GM18517 (cell line): ENCODE data around the gene TUBB4B.

ENCODE experiments used
- ATAC-seq: cut with Tn5 transposase; IDR thresholded peaks from one replicate; pipeline ENCODE4 v1.9.1; 2021; ENCODE audit warnings: mild to moderate bottlenecking, moderate library complexity; ENCODE audit not compliant: unreplicated experiment

Gene TUBB4B

DNA sequence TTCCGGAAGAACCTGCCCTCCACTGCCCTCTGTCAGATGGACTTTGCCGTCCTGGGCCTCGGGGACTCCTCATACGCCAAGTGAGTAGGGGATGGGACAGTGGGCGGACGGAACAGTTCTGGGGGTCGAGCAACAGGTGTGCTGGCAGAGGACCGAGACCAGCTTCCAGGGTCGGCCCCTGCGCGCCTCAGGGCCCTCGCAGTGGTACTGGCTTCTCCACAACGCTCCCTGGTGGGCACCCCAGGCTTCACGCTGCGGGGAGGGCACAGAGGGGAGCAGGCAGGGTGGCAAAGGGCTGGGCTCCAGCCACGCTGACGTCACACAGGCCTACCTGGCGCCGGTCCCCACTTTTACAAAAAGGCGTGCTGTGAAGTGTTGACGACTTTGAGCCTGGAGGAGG is 28.6 kb upstream of the TUBB4B start:
- no peak for ATAC-seq

DNA sequence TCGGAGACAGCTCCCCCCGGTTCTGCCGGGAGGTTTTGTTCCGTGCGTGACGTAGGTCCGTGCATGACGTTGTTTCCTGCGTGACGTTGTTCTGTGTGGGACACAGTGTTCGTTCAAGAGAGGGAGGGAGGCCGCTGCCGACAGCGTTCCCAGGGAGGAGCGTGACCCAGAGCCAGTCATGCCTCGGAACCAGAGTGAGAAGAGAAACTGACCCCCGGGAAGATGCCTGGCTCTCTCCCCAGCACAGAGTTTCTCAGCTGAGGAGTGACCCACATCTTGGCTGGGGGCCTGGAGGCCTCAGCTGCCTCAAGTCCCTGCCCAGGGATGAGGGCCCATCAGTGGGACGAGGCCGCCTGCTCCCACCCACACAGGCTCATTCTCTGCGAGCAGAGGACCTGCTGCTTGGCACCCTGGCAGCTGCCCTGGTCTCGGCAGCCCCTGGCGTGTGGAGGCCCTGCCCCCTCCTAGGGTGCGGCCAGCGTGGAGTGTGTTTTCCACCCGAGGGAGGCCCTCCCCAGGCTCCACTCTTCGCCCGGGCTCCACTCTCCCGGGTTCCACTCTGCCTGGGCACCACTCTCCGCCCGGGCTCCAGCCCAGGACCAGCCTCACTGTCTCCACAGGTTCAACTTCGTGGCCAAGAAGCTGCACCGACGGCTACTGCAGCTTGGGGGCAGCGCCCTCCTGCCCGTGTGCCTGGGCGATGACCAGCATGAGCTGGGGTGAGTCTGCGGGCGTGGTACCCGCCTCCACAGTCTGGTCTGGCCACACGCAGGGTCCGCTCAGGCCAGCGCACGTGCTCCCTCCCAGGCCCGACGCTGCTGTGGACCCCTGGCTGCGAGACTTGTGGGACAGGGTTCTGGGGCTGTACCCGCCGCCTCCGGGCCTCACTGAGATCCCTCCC is 27.7 kb upstream of the TUBB4B start:
- no peak for ATAC-seq

DNA sequence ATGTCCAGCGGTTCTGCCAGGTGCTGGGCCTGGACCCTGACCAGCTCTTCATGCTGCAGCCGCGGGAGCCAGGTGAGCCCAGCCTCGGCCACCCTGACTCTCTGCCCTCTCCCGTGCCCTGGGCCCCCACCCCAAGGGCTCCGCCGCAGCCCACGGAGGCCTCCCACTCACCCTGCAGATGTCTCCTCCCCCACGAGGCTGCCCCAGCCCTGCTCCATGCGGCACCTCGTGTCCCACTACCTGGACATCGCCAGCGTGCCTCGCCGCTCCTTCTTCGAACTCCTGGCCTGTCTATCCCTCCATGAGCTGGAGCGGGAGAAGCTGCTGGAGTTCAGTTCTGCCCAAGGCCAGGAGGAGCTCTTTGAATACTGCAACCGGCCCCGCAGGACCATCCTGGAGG is 26.5 kb upstream of the TUBB4B start:
- no peak for ATAC-seq

DNA sequence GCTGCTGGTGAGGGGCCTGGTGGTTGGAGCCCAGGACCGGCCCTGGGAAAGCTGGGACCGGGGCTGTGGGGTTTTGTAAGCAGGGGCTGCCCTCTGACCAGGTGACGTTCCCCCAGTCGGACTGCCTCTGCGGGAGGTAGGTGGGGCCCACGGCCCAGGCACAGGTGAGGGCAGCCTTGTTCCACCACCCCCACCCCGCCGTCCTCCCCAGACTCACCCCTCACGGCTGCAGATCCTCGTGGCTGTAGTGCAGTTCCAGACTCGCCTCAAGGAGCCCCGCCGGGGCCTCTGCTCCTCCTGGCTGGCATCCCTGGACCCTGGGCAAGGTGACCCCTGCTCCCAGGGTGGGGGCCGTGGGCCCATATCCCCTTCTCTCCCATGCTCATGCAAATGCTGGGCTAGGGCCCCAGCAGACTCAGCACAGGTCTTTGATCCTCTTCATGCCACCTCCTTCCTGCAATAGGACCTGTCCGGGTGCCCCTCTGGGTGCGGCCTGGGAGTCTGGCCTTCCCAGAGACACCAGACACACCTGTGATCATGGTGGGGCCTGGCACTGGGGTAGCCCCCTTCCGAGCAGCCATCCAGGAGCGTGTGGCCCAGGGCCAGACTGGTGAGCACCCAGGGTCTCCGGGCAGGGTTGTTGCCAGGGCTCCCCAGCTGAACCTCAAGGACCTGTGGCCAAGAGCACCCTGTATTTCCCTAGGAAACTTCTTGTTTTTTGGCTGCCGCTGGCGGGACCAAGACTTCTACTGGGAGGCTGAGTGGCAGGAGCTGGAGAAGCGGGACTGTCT is 25.7 kb upstream of the TUBB4B start:
- no peak for ATAC-seq

DNA sequence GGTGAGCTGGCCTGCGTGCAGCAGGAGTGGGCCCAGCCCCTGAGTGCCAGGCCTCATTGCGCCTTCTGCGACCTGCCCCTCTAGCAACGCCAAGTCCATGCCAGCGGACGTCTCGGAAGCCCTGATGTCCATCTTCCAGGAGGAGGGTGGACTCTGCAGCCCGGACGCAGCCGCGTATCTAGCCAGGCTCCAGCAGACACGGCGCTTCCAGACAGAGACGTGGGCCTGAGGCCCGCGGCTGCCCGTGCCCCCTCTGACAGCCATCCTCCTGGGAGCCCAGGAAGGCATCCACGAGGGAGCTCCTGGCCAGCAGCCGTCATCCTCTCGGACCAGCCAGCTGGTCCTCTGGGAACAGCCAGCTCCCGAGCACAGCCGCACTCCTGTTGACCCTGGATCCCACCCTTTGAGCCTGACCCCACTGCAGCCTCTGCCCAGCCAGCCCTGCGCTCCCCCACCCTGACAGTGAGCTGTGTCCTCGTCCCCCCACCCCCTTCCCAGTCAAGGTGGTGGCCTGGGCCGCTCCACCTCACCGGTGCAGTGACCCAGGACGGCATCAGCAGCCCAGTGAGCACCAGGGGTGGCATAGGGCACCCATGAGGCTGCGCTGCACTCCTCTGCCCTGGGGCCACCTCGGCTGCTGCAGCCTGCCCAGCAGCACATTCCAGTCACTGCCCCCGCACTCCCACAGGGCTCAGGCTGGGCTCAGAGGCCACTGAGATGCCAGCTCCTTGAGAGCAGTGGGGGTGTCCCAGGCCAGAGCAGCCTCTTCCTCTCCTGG is 24.7 kb upstream of the TUBB4B start:
- no peak for ATAC-seq

DNA sequence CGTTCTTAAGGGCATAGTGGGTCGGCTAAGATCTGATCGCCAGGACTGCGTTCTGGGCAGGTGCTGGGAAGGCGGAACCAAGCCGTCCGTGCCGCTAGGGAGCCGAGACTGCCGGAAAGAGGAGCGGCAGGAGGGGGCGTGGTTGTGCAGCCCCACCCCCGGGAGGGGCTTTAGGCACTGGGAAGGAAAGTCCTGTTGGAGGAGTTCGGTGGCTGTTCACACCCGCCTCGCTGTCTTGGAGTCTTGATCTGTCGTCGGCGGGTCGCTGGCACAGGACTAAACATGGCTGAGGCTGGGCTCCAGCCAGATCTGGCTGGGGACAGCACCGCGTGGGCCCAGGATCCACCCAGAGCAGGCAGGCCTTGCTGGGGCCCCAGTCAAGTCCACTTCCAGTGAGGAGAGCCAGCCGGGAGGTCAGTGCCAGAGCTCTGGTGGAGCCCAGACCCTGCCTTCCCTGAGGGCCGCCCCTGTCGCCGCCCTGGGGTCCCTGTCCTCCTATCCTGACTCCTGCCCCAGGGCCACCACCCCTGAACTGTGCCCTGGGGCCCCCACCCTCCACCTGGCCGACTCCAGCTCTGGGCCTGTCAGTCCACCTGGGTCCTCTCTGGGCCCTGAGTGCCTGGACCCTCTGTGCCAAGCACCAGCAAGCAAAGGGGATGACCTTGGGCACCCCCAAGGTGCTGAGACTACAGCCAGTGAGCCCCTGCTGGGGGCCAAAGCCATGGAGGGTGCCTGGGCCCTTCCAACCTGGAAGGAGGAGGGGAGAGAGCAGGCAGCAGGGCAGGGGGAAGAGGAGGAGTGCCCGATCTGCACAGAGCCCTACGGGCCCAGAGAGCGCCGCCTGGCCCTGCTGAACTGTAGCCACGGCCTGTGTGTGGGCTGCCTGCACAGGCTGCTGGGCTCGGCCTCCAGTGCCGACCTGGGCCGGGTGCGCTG is 23.5 kb upstream of the TUBB4B start:
- ATAC-seq = no peak

DNA sequence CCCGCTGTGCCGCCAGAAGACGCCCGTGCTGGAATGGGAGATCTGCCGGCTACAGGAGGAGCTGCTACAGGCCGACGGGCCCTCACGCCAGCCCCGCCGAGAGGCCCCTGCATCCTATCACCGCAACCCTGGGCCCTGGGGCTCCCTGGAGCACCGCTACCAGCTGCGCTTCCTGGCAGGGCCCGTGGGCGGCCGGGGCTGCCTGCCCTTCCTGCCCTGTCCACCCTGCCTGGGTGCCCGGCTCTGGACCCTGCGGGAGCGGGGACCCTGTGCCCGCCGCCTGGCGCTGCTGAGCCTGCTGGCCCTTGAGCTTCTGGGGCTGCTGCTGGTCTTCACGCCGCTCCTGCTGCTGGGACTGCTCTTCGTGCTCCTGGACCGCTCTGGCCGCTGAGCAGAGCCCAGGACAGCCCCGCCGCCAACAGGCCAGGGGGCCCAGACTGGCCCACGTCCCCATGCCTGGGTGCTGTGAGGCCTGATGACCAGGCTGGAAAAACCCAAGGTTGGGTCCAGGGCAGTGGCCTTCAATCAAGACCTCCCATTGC is 22.8 kb upstream of the TUBB4B start:
- no peak for ATAC-seq

DNA sequence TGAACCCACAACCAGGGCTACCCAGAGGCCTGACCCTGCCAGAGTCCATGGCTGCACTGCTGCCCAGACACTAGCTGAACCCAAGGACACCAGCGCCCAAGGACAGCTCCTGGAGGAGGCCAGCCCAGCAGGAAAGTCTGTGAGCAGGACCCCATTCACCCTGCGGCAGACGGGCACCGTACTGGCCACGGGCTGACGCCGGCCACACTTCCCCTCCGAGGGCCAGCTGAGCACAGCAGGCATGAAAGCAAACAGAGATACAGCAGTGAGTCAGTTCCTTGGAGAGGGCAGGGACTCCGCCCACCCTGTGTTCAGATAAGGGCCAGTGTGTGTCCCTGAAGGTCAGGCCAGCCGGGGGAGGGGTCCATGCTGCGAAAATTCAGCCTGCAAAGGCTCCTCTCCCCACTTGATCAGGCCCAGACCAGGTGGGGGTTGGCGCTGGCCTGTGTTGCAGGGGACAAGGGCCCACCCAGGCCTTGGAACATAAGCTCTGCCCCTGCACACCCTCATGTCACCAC is 22.3 kb upstream of the TUBB4B start:
- no peak for ATAC-seq

DNA sequence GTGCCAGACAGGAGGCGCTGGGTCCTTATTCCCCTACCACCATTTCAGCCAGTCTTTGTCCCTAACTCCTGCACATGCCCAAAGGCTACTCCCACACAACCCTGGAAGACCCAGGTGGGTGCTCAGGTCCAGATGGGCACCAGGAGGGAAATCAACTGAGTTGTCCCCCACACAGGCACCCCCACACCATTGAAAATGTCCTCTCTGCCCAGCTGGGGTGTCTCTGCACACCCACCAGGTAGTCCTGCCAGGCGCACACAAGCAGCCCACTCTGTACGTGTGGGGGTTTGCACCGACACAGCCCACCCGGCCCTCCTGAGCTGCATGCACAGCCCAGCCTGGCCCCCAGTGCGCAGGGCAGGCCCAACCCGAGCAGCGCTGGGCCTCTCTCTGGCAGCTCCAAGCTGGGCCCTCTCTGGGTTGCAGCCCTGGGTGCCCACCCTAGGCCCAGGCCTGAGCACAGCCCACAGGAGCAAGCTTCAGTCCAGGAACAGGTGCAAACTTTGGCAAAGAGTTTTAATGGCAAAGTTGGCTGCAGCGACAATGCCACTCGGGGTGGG is 21.2 kb upstream of the TUBB4B start:
- no peak for ATAC-seq

DNA sequence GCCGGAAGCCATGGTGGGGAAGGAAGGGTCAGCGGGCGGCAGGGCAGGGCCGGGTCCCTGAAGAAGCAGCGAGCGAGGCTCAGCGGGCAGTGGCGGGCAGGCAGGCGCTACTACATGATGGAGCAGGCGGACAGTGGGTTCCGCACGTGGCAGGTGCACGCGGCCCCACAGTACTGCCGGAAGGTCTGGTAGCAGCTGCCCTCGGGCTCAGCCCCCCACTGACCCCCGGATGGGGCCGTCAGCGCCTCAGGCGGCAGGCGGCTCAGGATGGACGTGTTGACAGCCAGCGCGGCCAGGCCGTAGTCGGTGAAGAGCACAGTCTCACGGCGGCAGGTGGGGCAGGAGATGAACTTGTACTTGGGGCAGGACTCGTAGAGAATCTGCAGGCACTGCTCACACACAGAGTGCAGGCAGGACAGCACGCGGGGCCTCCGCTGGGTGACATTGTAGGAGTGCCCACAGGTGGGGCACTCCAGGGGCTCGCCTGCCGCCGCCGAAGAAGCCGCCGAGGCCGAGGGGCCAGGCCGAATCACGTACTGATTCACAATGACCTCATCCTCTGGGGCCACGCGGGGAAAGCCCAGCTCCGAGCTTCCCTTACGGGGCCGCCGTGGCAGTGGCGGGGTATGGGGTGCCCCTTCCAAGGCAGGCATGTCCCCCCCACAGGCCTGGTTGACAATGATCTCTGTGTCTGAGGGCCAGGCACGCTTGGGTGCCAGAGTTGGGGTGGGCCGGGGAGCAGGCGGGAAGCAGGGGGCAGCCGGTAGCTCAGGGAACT is 20.6 kb upstream of the TUBB4B start:
- no peak for ATAC-seq

DNA sequence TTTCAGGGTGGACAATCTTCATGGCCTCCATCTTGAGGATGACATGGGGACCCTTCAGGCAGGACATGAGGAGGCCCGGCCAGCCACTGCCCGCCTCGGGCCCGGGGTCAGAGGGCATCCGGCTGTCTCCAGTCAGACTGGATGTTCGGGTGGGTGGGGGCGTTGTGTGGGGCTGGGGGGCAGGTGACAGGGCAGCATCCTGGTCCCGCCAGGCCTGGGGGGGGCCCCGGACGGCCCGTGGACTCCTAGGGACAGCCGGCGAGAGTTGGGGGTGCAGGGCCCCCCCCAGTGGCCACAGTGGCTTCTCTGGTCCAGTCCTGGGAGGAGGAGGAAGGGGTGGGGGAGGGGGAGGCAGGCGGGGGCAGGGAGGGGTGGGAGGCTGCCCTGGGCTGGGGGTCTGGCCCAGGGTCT is 20.0 kb upstream of the TUBB4B start:
- ATAC-seq = no peak

DNA sequence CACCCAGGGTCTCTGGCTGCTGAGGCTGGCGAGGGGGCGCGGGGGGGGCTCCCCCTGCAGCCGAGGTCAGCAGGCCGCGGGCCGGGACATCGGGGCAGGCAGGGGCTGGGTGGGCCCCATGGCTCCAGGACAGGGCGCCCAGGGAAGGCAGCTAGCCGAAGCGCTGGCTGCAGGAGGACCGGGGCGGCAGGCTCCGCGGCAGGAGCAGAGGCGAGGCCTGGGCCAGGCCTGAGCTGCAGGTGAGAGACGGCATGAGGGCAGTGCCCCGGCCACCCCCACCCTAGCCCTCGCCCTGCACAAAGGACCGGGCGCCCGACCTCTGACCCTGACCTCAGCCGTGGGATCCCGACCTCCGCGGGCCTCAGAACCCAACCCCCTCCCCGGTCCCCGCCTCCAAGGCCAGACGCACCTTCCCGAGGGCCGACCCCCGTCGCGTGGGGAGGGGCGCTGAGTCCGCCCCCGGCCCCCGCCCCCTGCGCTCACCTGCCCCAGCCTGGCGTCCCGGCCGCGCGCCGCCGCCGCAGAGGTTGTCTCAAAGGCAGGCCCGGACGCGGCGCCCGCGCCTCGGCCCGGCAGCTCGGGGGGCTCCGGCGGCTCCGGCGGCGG is 19.5 kb upstream of the TUBB4B start:
- no peak for ATAC-seq

DNA sequence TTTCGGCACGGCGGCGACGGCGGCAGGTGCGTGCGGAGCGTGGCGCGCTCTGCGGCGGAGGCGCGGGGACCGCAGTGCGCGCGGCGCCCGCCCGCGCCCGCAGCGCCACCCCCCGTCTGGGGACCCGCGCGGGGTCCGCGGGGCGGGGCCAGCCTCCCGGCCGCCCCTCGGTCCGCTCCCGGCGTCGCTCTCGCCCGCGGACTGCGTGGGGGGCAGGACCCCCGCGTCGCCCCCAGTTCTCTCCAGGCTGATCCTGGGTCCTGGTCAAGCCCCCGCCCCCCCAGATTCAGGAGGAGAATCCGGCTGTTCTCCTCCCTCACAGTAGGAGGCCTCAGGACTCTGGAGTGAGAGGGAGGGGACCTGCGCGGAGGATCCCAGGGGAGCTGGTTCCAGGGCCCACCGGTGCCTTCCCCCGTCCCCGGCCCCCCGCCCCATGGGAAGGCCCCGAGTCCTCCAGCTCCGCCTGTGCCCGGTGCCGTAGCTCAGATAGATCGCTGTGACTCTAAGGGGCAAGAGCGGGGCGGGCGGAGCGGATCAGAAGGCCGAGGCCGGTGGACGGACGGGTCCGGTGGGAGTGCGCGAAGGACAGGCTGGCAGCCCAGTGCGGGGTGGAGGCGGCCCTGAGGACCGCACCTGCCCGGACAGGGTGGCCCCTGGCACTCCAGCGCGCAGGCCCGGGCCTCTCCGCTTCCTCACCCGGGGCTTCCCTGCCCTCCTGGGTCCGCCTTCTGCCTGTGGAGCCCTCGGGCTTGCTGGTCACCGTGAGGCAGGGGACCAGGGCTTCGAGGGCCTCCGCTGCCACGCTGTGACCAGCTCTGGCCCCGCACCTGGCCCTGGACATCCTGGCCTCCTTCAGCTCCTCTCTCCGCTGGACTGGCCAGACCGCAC is 18.7 kb upstream of the TUBB4B start, which contains the start of gene RNF208:
Gene RNF208, minus strand, starts transcription at position 51 of the 888 bp plus-strand sequence. CDS start 1,028 bp downstream, outside the sequence.
- ATAC-seq = no peak

DNA sequence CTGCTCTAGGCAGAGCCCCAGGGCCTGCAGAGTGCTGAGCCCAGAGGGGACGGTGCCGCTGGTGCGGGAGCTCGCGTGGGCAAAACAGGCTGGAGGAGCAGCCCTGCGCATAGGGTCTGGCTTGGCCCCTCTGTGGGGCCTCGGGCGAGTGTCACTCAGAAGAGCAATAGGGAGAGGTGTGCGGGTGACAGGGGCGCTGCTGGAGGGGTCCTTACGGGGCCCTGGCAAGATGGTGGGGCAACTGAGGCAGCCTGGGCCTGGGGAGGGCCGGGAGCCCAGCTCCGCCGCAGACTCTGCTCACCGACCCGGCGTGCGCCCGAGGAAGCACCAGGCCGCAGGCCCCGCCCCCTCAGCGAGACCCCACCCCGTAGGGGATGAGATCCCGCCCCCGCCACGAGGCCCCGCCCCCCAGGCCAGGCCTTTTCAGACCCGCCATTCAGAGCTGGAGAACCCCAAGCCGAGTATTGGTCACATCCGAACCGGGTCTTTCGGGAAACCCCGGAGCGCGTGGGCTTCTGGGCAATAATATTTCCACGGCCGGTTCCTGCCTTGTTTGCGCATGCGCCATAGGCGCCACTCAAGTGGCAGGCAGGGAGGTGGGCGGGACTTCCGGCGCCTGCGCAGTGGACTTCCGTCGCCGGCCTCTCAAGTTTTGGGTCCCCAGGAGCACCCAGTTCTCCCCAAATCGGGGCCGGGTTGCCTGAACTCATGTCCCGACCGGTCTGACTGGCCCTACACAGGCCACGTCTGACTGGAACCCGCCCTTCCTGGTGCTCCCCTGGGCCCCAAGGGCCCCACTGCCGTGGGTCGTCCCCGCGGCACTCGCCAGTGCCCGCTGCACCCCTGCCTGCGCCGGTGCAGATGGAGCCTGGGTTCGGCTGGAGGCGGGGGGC is 17.8 kb upstream of the TUBB4B start:
- ATAC-seq = peak; percentile 72

DNA sequence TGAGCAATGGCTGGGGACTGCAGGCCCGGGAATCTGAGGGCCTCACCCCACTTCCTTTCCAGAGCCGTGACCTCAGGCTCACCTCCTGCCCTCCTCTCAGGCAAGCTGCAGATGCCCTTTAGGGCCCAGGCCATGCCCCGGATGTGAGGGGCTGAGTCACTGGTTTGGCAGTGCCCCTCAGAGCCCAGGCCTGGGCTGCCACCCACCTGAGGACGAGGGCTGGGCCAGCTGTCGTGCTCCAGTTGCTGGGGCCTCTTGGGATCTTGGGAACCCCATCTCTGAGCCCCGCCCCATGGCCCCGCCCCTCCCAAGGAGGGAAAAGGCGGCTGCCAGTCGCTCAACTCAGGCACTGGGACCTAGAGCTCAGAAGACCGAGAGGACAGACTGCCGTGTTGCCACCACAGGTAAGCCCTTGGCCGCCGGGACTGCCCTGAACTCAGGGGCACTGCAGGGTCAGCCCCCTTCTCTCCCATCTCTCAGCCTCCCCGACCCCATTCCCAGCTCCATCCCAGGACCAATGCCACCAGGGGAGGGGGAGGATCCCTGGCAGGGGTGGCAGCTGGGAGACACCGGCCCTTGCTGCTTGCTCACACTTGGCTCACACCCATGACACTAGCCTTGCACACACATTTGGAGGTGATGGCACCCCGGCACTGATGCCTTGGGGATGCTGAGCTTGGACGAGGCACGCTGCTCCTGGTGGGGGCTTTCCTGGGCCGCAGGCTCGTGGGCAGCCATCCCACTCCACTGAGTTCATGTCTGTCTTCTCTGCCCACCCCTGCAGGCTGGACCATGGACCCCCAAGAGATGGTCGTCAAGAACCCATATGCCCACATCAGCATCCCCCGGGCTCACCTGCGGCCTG is 16.0 kb upstream of the TUBB4B start, which contains the start of gene CYSRT1:
Gene CYSRT1, plus strand, starts transcription at position 345 of the 865 bp plus-strand sequence. Its CDS starts 448 bp downstream, at position 793.
- ATAC-seq = no peak
